Nephron progenitor cell (in vitro differentiated cells): Measurements from ENCODE around the gene POGZ.

Source experiments
- DNase-seq: peaks from one replicate; pipeline ENCODE4 v3.0.0; 2021
- H3K27ac Mint-ChIP-seq: 2 replicates; pipeline ENCODE4 v1.8.0; 2021; ENCODE audit warnings: mild to moderate bottlenecking, moderate library complexity, mixed read lengths
- H3K27me3 Mint-ChIP-seq: 2 replicates; pipeline ENCODE4 v1.8.0; 2021; ENCODE audit warnings: mild to moderate bottlenecking, low read depth, mixed read lengths; ENCODE audit not compliant: poor library complexity
- H3K36me3 Mint-ChIP-seq: 2 replicates; pipeline ENCODE4 v1.8.0; 2021; ENCODE audit warnings: low read depth, mixed read lengths
- H3K4me1 Mint-ChIP-seq: 2 replicates; pipeline ENCODE4 v1.8.0; 2021; ENCODE audit warnings: mixed read lengths
- H3K4me3 Mint-ChIP-seq: 2 replicates; pipeline ENCODE4 v1.8.0; 2021; ENCODE audit warnings: mild to moderate bottlenecking, moderate library complexity, mixed read lengths
- H3K9me3 Mint-ChIP-seq: 2 replicates; pipeline ENCODE4 v1.8.0; 2021; ENCODE audit warnings: mild to moderate bottlenecking, moderate library complexity, mixed read lengths
- CTCF ChIP-seq: fragments of 200-600 bp; sonication (generic); IDR thresholded peaks from 2 replicates; pipeline ENCODE4 v1.5.0; 2021; ENCODE audit warnings: antibody characterized with exemption

Gene POGZ

GRCh38 chr1:151486557-151486956 is 27.3 kb upstream of the POGZ start:
- no peak for TF ChIP-seq CTCF
- no peak for DNase-seq
- Mint-ChIP-seq H3K36me3 (no peaks in the 10 kb centered on the region), H3K9me3 (peaks cover 12% of the 10 kb centered on the region), H3K4me3 (no peak overlapping the region), H3K27ac (no peak overlapping the region), H3K4me1 (no peaks in the 10 kb centered on the region), H3K27me3 (peaks cover 13% of the 10 kb centered on the region)

GRCh38 chr1:151485685-151486255 is 26.5 kb upstream of the POGZ start:
- no peak for DNase-seq
- no peaks in the 10 kb centered on the region for H3K4me1 Mint-ChIP-seq
- H3K27ac Mint-ChIP-seq: no peak overlapping the region
- peaks cover 15% of the 10 kb centered on the region for H3K27me3 Mint-ChIP-seq
- H3K4me3 Mint-ChIP-seq: no peak overlapping the region
- H3K36me3 Mint-ChIP-seq: no peaks in the 10 kb centered on the region
- no peak for TF ChIP-seq CTCF
- peaks cover 12% of the 10 kb centered on the region for H3K9me3 Mint-ChIP-seq

GRCh38 chr1:151482017-151482416 is 22.7 kb upstream of the POGZ start:
- H3K4me1 Mint-ChIP-seq: no peaks in the 10 kb centered on the region
- no peak overlapping the region for H3K4me3 Mint-ChIP-seq
- no peaks in the 10 kb centered on the region for H3K36me3 Mint-ChIP-seq
- no peak for DNase-seq
- peaks cover 16% of the 10 kb centered on the region for H3K9me3 Mint-ChIP-seq
- no peak for TF ChIP-seq CTCF
- H3K27me3 Mint-ChIP-seq: peaks cover 18% of the 10 kb centered on the region
- H3K27ac Mint-ChIP-seq: no peak overlapping the region

GRCh38 chr1:151479462-151479861 is 20.2 kb upstream of the POGZ start:
- H3K36me3 Mint-ChIP-seq: no peaks in the 10 kb centered on the region
- H3K9me3 Mint-ChIP-seq: peaks cover 16% of the 10 kb centered on the region
- no peaks in the 10 kb centered on the region for H3K4me1 Mint-ChIP-seq
- no peak for TF ChIP-seq CTCF
- no peak for DNase-seq
- no peak overlapping the region for H3K27ac Mint-ChIP-seq
- H3K4me3 Mint-ChIP-seq: no peak overlapping the region
- H3K27me3 Mint-ChIP-seq: peaks cover 19% of the 10 kb centered on the region

GRCh38 chr1:151478923-151479322 is 19.6 kb upstream of the POGZ start:
- H3K27ac Mint-ChIP-seq: no peak overlapping the region
- peaks cover 23% of the 10 kb centered on the region for H3K27me3 Mint-ChIP-seq
- H3K9me3 Mint-ChIP-seq: peaks cover 14% of the 10 kb centered on the region
- TF ChIP-seq CTCF: no peak
- H3K36me3 Mint-ChIP-seq: no peaks in the 10 kb centered on the region
- no peak for DNase-seq
- H3K4me1 Mint-ChIP-seq: no peaks in the 10 kb centered on the region
- H3K4me3 Mint-ChIP-seq: no peak overlapping the region

GRCh38 chr1:151478140-151478812 is 19.0 kb upstream of the POGZ start:
- no peak for TF ChIP-seq CTCF
- DNase-seq: no peak
- peaks cover 11% of the 10 kb centered on the region for H3K9me3 Mint-ChIP-seq
- H3K27me3 Mint-ChIP-seq: peaks cover 23% of the 10 kb centered on the region
- H3K4me1 Mint-ChIP-seq: no peaks in the 10 kb centered on the region
- H3K27ac Mint-ChIP-seq: no peak overlapping the region
- H3K4me3 Mint-ChIP-seq: no peak overlapping the region
- H3K36me3 Mint-ChIP-seq: no peaks in the 10 kb centered on the region
